ENCODE data around the gene COPS8. TPM values are rescaled to one million over a fixed set of nuclear protein-coding genes. Genes with fewer than 3 reads are reported as not detected.

The COPS8 gene
- total RNA-seq, 1 donor from 2014 or later: 59.7 TPM

GRCh38 chr2:237124820-237125219 lies 39.1 kb downstream of the COPS8 start:
- no peak for TF ChIP-seq CTCF (IDR thresholded peaks at IDR 0.05; ENCODE audit: unreplicated experiment)
- Mint-ChIP-seq H3K4me3 (no peak overlapping the region), H3K36me3 (no peaks in the 10 kb centered on the region), H3K27me3 (ENCODE audit: low read depth) (no peaks in the 10 kb centered on the region), H3K9me3 (peaks cover 4% of the 10 kb centered on the region), H3K4me1 (peaks cover 5% of the 10 kb centered on the region), H3K27ac (no peak overlapping the region)
- DNase-seq (ENCODE audit: low spot score in 2 of 2, unreplicated experiment in 2 of 2): no peak

GRCh38 chr2:237125967-237126366 lies 40.3 kb downstream of the COPS8 start:
- H3K4me1 Mint-ChIP-seq: peaks cover 5% of the 10 kb centered on the region
- H3K4me3 Mint-ChIP-seq: no peak overlapping the region
- H3K9me3 Mint-ChIP-seq: peaks cover 4% of the 10 kb centered on the region
- no peaks in the 10 kb centered on the region for H3K27me3 Mint-ChIP-seq (ENCODE audit: low read depth)
- no peak for DNase-seq (ENCODE audit: low spot score in 2 of 2, unreplicated experiment in 2 of 2)
- no peak for TF ChIP-seq CTCF (IDR thresholded peaks at IDR 0.05; ENCODE audit: unreplicated experiment)
- no peaks in the 10 kb centered on the region for H3K36me3 Mint-ChIP-seq
- no peak overlapping the region for H3K27ac Mint-ChIP-seq

GRCh38 chr2:237126519-237127174 lies 41.0 kb downstream of the COPS8 start:
- H3K4me3 Mint-ChIP-seq: no peak overlapping the region
- H3K9me3 Mint-ChIP-seq: peaks cover 4% of the 10 kb centered on the region
- no peaks in the 10 kb centered on the region for H3K27me3 Mint-ChIP-seq (ENCODE audit: low read depth)
- no peak for TF ChIP-seq CTCF (IDR thresholded peaks at IDR 0.05; ENCODE audit: unreplicated experiment)
- DNase-seq (ENCODE audit: low spot score in 2 of 2, unreplicated experiment in 2 of 2): no peak
- H3K36me3 Mint-ChIP-seq: no peaks in the 10 kb centered on the region
- H3K27ac Mint-ChIP-seq: no peak overlapping the region
- peaks cover 5% of the 10 kb centered on the region for H3K4me1 Mint-ChIP-seq

- H3K4me3 Mint-ChIP-seq: no peak overlapping the region
- no peak for DNase-seq (ENCODE audit: low spot score in 2 of 2, unreplicated experiment in 2 of 2)
- H3K27me3 Mint-ChIP-seq (ENCODE audit: low read depth): no peaks in the 10 kb centered on the region
- no peaks in the 10 kb centered on the region for H3K9me3 Mint-ChIP-seq
- H3K4me1 Mint-ChIP-seq: peaks cover 5% of the 10 kb centered on the region
- no peaks in the 10 kb centered on the region for H3K36me3 Mint-ChIP-seq
- H3K27ac Mint-ChIP-seq: no peak overlapping the region
- no peak for TF ChIP-seq CTCF (IDR thresholded peaks at IDR 0.05; ENCODE audit: unreplicated experiment)
These were observed 42.5 kb downstream of the COPS8 start for GRCh38 chr2:237128026-237128703.

- no peak overlapping the region for H3K4me3 Mint-ChIP-seq
- no peak overlapping the region for H3K27ac Mint-ChIP-seq
- no peak for DNase-seq (ENCODE audit: low spot score in 2 of 2, unreplicated experiment in 2 of 2)
- H3K27me3 Mint-ChIP-seq (ENCODE audit: low read depth): no peaks in the 10 kb centered on the region
- TF ChIP-seq CTCF (IDR thresholded peaks at IDR 0.05; ENCODE audit: unreplicated experiment): no peak
- H3K9me3 Mint-ChIP-seq: peaks cover 5% of the 10 kb centered on the region
- no peaks in the 10 kb centered on the region for H3K36me3 Mint-ChIP-seq
- peaks cover 5% of the 10 kb centered on the region for H3K4me1 Mint-ChIP-seq
These were observed 43.3 kb downstream of the COPS8 start for GRCh38 chr2:237128845-237129592.

All from mesothelial cell of epicardium (in vitro differentiated cells).